CD14-positive monocyte (primary cell): ENCODE results near the gene TNNT1. TPM values are rescaled to one million over a fixed set of nuclear protein-coding genes. Genes with fewer than 3 reads are reported as not detected.

ENCODE experiments used
- DNase-seq, 3 donors: peaks; one replicate each; pipeline ENCODE4 v3.0.0-alpha.2; 2011 to 2022
- H2AFZ ChIP-seq: 2 replicates; pipeline ENCODE4 v1.6.0; 2012; ENCODE audit warnings: mild to moderate bottlenecking, low read depth, low read length, inconsistent platforms; ENCODE audit not compliant: insufficient read depth, poor library complexity, severe bottlenecking
- H3K27ac ChIP-seq, 2 donors: 1 replicate in 1 of 2; 2 replicates in 1 of 2; pipeline ENCODE4 v1.5.1; 2012 to 2013; ENCODE audit warnings: low read length in 2 of 2, control low read depth in 1 of 2, inconsistent platforms in 1 of 2, low read depth in 1 of 2, mild to moderate bottlenecking in 1 of 2
- H3K27me3 ChIP-seq, 2 donors: one replicate each; pipeline versions ENCODE4 v1.6.0 to v1.6.1; 2011 to 2013; ENCODE audit warnings: low read length in 2 of 2; ENCODE audit not compliant: control insufficient read depth in 2 of 2, insufficient read depth in 2 of 2
- H3K36me3 ChIP-seq, 2 donors: replicated peaks in 1 of 2; 1 replicate in 1 of 2; 2 replicates in 1 of 2; pipeline versions ENCODE4 v1.5.1 to v1.6.1; 2012 to 2013; ENCODE audit warnings: low read length in 2 of 2, control low read depth in 1 of 2, inconsistent platforms in 1 of 2, mild to moderate bottlenecking in 1 of 2; ENCODE audit not compliant: insufficient read depth in 2 of 2, control insufficient read depth in 1 of 2
- H3K4me1 ChIP-seq, 2 donors: 1 replicate in 1 of 2; 2 replicates in 1 of 2; pipeline versions ENCODE4 v1.5.1 to v1.6.1; 2012 to 2013; ENCODE audit warnings: low read length in 2 of 2, control low read depth in 1 of 2, inconsistent platforms in 1 of 2, mild to moderate bottlenecking in 1 of 2, moderate library complexity in 1 of 2; ENCODE audit not compliant: insufficient read depth in 2 of 2, control insufficient read depth in 1 of 2
- H3K4me2 ChIP-seq: replicated peaks from 2 replicates; pipeline ENCODE3; 2012; ENCODE audit warnings: low read length, moderate library complexity, mild to moderate bottlenecking; ENCODE audit not compliant: poor library complexity, severe bottlenecking; ENCODE audit errors: extremely low read depth
- H3K4me3 ChIP-seq, 3 experiments: fragments of 200-600 bp in 1 of 3; sonication (generic) in 1 of 3; replicated peaks in 1 of 3; 1 replicate in 2 of 3; 2 replicates in 1 of 3; pipeline ENCODE4 v1.5.1; 2011 to 2013; ENCODE audit warnings: low read length in 3 of 3, mild to moderate bottlenecking in 3 of 3, control low read depth in 2 of 3, low read depth in 2 of 3, inconsistent platforms in 1 of 3, moderate library complexity in 1 of 3
- H3K79me2 ChIP-seq: 2 replicates; pipeline ENCODE4 v1.6.0; 2012; ENCODE audit warnings: mild to moderate bottlenecking, control low read depth, inconsistent platforms, low read length, moderate library complexity; ENCODE audit not compliant: insufficient read depth
- H3K9ac ChIP-seq: 2 replicates; pipeline ENCODE4 v1.6.0; 2017; ENCODE audit warnings: low read length, mild to moderate bottlenecking; ENCODE audit not compliant: insufficient read depth, poor library complexity, severe bottlenecking
- H3K9me3 ChIP-seq, 2 donors: replicated peaks in 1 of 2; 1 replicate in 1 of 2; 2 replicates in 1 of 2; pipeline versions ENCODE4 v1.5.1 to v1.6.1; 2012 to 2013; ENCODE audit warnings: low read length in 2 of 2, control low read depth in 1 of 2; ENCODE audit not compliant: control insufficient read depth in 1 of 2, insufficient read depth in 1 of 2
- H4K20me1 ChIP-seq: 2 replicates; pipeline ENCODE4 v1.6.0; 2012; ENCODE audit warnings: mild to moderate bottlenecking, low read length, control low read depth, moderate library complexity; ENCODE audit not compliant: insufficient read depth
- H3K27ac Mint-ChIP-seq, 7 donors: one replicate each; pipeline ENCODE4 v1.8.0; 2020; ENCODE audit warnings: mild to moderate bottlenecking in 7 of 7, mixed read lengths in 7 of 7, moderate library complexity in 6 of 7, inconsistent platforms in 2 of 7
- H3K27me3 Mint-ChIP-seq, 3 donors: one replicate each; pipeline ENCODE4 v1.8.0; 2021 to 2022; ENCODE audit warnings: low read depth in 3 of 3, mild to moderate bottlenecking in 3 of 3, mixed read lengths in 3 of 3, moderate library complexity in 3 of 3, inconsistent platforms in 1 of 3
- H3K36me3 Mint-ChIP-seq, 2 donors: one replicate each; pipeline ENCODE4 v1.8.0; 2020; ENCODE audit warnings: mixed read lengths in 2 of 2, inconsistent platforms in 1 of 2, mild to moderate bottlenecking in 1 of 2
- H3K4me1 Mint-ChIP-seq: one replicate; pipeline ENCODE4 v1.8.0; 2020; ENCODE audit warnings: mild to moderate bottlenecking, mixed read lengths
- H3K4me3 Mint-ChIP-seq, 2 donors: one replicate each; pipeline ENCODE4 v1.8.0; 2020; ENCODE audit warnings: mild to moderate bottlenecking in 2 of 2, mixed read lengths in 2 of 2, moderate library complexity in 1 of 2
- H3K9me3 Mint-ChIP-seq, 7 donors: one replicate each; pipeline ENCODE4 v1.8.0; 2020 to 2022; ENCODE audit warnings: mixed read lengths in 7 of 7, mild to moderate bottlenecking in 6 of 7, moderate library complexity in 6 of 7, inconsistent platforms in 2 of 7
- CTCF ChIP-seq: fragments of 200-600 bp; IDR thresholded peaks from one replicate; pipeline ENCODE4 v1.8.0; 2022; ENCODE audit warnings: antibody characterized with exemption, mild to moderate bottlenecking
- WGBS: methylation state at CpG from one replicate; pipeline ENCODE4 v1.1.5; 2013; ENCODE audit warnings: missing lambda C conversion rate; ENCODE audit not compliant: insufficient coverage; 5-methylcytosine and 5-hydroxymethylcytosine counted together
- intact Hi-C, 2 donors: fragments of 100-400 bp; cut with micrococcal nuclease; formaldehyde crosslinking; loops; one replicate each; pipeline versions ENCODE4 v1.15.0 to v1.15.1; 2023
- polyA minus RNA-seq: library from RNA; depleted of rRNA, polyadenylated mRNA; stranded (reverse); fragments of >200 nt; gene quantifications from 2 replicates; pipeline ENCODE4 v1.2.3, GENCODE V29; 2012
- polyA plus RNA-seq, 3 donors: library from polyadenylated mRNA; depleted of rRNA in 1 of 3; unstranded in 2 of 3; stranded (reverse) in 1 of 3; fragments of 300-500 nt in 2 of 3; fragments of >200 nt in 1 of 3; fragmentation: Illumina TruSeq in 2 of 3; gene quantifications; 1 replicate in 2 of 3; 2 replicates in 1 of 3; pipeline ENCODE4 v1.2.3, GENCODE V29; 2012 to 2021
- total RNA-seq, 12 experiments: library from RNA in 1 of 12; stranded (reverse) in 1 of 12; fragments of 120-200 nt in 1 of 12; gene quantifications; one replicate each; pipeline ENCODE4 v1.2.4 and lab custom pipeline; 2013 to 2026; ENCODE audit warnings: mixed read lengths in 6 of 12, inconsistent platforms in 1 of 12

Gene TNNT1
- 18.8 TPM for total RNA-seq (2013)
- polyA plus RNA-seq (10 to 100 TPM in 1 of 3 donors, 1 to 10 TPM in 2; 9.4 to 41.9 (median 9.8) TPM), polyA minus RNA-seq (5.3 and 10.9 TPM in 2 replicates), total RNA-seq (lab: John Stamatoyannopoulos, UW) (0.34 to 5.2 (median 2.1) reads per million in 11 experiments)

DNA sequence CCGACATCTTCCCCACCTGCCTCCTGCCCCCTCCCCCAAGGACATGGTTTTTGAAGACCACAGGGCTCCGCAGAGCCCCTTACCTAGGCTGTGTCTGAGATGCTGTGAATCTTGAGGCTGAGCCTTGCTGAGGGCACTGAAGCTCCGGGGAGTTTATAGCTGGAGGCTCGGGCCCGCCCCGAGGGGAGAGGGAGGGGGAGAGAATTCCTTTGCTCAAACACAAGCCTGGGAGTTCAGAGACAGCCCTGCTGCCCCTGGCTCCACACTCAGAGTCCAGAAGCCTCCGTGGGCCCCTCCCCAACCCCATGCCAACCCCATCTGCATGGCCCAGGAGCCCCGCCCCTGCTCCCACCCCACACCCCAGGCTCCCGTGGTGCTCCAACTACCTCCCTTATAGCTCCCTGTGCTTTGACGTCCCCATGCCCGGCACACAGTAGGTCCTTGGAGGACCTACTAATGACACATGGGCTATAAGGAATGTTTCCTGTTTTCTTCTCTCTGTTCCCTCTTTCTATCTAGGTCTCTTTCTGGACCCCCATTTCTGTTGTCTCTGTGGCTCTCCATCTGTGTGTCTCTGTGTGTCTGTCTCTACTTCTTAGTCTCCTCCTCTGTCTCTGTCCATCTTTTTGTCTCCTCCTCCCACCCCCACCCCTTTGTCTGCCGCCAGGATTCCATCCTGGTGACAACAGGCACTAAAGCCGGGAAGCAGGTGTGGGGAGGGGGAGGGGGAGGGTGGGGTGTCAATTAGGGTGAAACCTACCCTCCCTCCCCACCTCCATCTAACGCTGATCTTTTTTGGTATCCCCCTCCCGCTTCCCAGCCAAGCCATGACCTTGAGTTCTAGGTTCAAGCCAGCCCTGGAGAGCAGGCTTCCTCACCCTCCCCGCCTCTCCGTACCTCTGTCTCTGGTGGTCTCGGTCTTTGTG, at the start of gene TNNT1:
Gene TNNT1 (minus strand): TSS at position 129 of the 926 bp plus-strand sequence. CDS start 2,049 bp downstream, outside the sequence.
- H3K36me3 ChIP-seq = no peaks in the 10 kb centered on the region
- peaks cover 38 to 61% (median 54%) of the 10 kb centered on the region in 3 donors for H3K27me3 Mint-ChIP-seq
- peak within 1 kb of the TSS in 1 of 2 donors; percentile 66 for H3K4me3 Mint-ChIP-seq
- peak within 1 kb of the TSS in 1 of 7 donors; percentile 4 for H3K27ac Mint-ChIP-seq
- peaks cover 7 to 43% of the 10 kb centered on the region in 2 donors for H3K27me3 ChIP-seq
- peaks cover 25 to 28% of the 10 kb centered on the region in 2 donors for H3K4me1 ChIP-seq
- H3K27ac ChIP-seq = no peak within 1 kb of the TSS
- H3K4me2 ChIP-seq = no peak within 1 kb of the TSS
- intact Hi-C loops = loop anchor here in 1 of 2 donors (10.0 kb wide), 2 partner anchors 275 to 305 kb away; no protein-coding TSS in a partner anchor
- H3K9me3 ChIP-seq = peaks cover 8 to 10% of the 10 kb centered on the region in 2 donors
- WGBS = 46% methylated on average over 7 of the region's 18 CpGs
- H4K20me1 ChIP-seq = no peaks in the 10 kb centered on the region
- no peaks in the 10 kb centered on the region for H3K79me2 ChIP-seq
- no peak within 1 kb of the TSS for H3K9ac ChIP-seq
- H3K4me3 ChIP-seq = no peak within 1 kb of the TSS
- no peaks in the 10 kb centered on the region for H3K36me3 Mint-ChIP-seq
- H3K4me1 Mint-ChIP-seq = peaks cover 26% of the 10 kb centered on the region
- DNase-seq = no peak
- no peak for TF ChIP-seq CTCF
- H2AFZ ChIP-seq = no peak within 1 kb of the TSS
- H3K9me3 Mint-ChIP-seq = peaks cover 10 to 24% (median 17%) of the 10 kb centered on the region in 7 donors

- intact Hi-C loops = no loop called here
- no peak overlapping the region for H3K27ac ChIP-seq
Measured at GRCh38 chr19:55198651-55199050, 49.6 kb upstream of the TNNT1 start.

More at GRCh38 chr19:55198651-55199050, 49.6 kb upstream of the TNNT1 start:
- Histone ChIP-seq H3K9ac (no peak overlapping the region), H3K4me1 (no peaks in the 10 kb centered on the region), H4K20me1 (no peaks in the 10 kb centered on the region), H3K9me3 (no peaks in the 10 kb centered on the region), H2AFZ (no peak overlapping the region), H3K79me2 (no peaks in the 10 kb centered on the region), H3K27me3 (no peaks in the 10 kb centered on the region), H3K4me2 (no peak overlapping the region), H3K36me3 (no peaks in the 10 kb centered on the region), H3K4me3 (no peak overlapping the region)
- Mint-ChIP-seq H3K4me3 (no peak overlapping the region), H3K4me1 (peaks cover 2% of the 10 kb centered on the region), H3K27ac (no peak overlapping the region), H3K27me3 (peaks cover 7 to 30% (median 13%) of the 10 kb centered on the region in 3 donors), H3K9me3 (no peaks in the 10 kb centered on the region), H3K36me3 (no peaks in the 10 kb centered on the region)
- WGBS = 58% methylated on average over 5 of the region's 5 CpGs
- TF ChIP-seq CTCF = no peak
- no peak for DNase-seq
